ENCODE data around the gene DOCK3.
A peak's percentile ranks its signal among the peaks of the same experiment; 100 is the strongest.
"Not testable (repeated sequence)": the region's sequence is repeated elsewhere in the genome, so short reads cannot be mapped to it uniquely, and the experiment has no call there.

Gene DOCK3

GRCh38 chr3:50876947-50877346 lies 202.2 kb downstream of the DOCK3 start:
- DNase-seq (ENCODE audit: low read depth, low spot score), result no peak

- DNase-seq (ENCODE audit: low read depth, low spot score), result not testable (repeated sequence)
These were observed 208.0 kb downstream of the DOCK3 start for GRCh38 chr3:50882733-50883132.

- no peak for DNase-seq (ENCODE audit: low read depth, low spot score)
These were observed 209.0 kb downstream of the DOCK3 start for GRCh38 chr3:50883755-50884154.

- no peak for DNase-seq (ENCODE audit: low read depth, low spot score)
These were observed 210.5 kb downstream of the DOCK3 start for GRCh38 chr3:50885070-50885850.

GRCh38 chr3:50890688-50891344 lies 216.1 kb downstream of the DOCK3 start:
- no peak for DNase-seq (ENCODE audit: low read depth, low spot score)

- not testable (repeated sequence) for DNase-seq (ENCODE audit: low read depth, low spot score)
These were observed 226.4 kb downstream of the DOCK3 start for GRCh38 chr3:50901097-50901496.

- DNase-seq (ENCODE audit: low read depth, low spot score), result no peak
These were observed 238.0 kb downstream of the DOCK3 start for GRCh38 chr3:50912746-50913145.

GRCh38 chr3:50913260-50913659 lies 238.5 kb downstream of the DOCK3 start:
- no peak for DNase-seq (ENCODE audit: low read depth, low spot score)

GRCh38 chr3:50922071-50922470 lies 247.3 kb downstream of the DOCK3 start:
- DNase-seq (ENCODE audit: low read depth, low spot score), result not testable (repeated sequence)

- no peak for DNase-seq (ENCODE audit: low read depth, low spot score)
These were observed 249.2 kb downstream of the DOCK3 start for GRCh38 chr3:50923955-50924354.

- DNase-seq (ENCODE audit: low read depth, low spot score), result no peak
These were observed 249.9 kb downstream of the DOCK3 start for GRCh38 chr3:50924638-50925037.

- no peak for DNase-seq (ENCODE audit: low read depth, low spot score)
These were observed 252.1 kb downstream of the DOCK3 start for GRCh38 chr3:50926868-50927267.

- no peak for DNase-seq (ENCODE audit: low read depth, low spot score)
These were observed 255.9 kb downstream of the DOCK3 start for GRCh38 chr3:50930371-50931208.

- not testable (repeated sequence) for DNase-seq (ENCODE audit: low read depth, low spot score)
These were observed 258.2 kb downstream of the DOCK3 start for GRCh38 chr3:50932918-50933317.

GRCh38 chr3:50936389-50936788 lies 261.7 kb downstream of the DOCK3 start:
- DNase-seq (ENCODE audit: low read depth, low spot score), result no peak

GRCh38 chr3:50947419-50947818 lies 272.7 kb downstream of the DOCK3 start:
- no peak for DNase-seq (ENCODE audit: low read depth, low spot score)

GRCh38 chr3:50950591-50950990 lies 275.9 kb downstream of the DOCK3 start:
- no peak for DNase-seq (ENCODE audit: low read depth, low spot score)

GRCh38 chr3:50953825-50954414 lies 279.2 kb downstream of the DOCK3 start:
- no peak for DNase-seq (ENCODE audit: low read depth, low spot score)

- DNase-seq (ENCODE audit: low read depth, low spot score), result no peak
These were observed 286.7 kb downstream of the DOCK3 start for GRCh38 chr3:50961386-50961785.

GRCh38 chr3:50971487-50971924 lies 296.8 kb downstream of the DOCK3 start:
- peak; percentile 47 for DNase-seq (ENCODE audit: low read depth, low spot score)

GRCh38 chr3:50972029-50972428 lies 297.3 kb downstream of the DOCK3 start:
- DNase-seq (ENCODE audit: low read depth, low spot score), result no peak

GRCh38 chr3:50978586-50978985 lies 303.9 kb downstream of the DOCK3 start:
- not testable (repeated sequence) for DNase-seq (ENCODE audit: low read depth, low spot score)
